Measurements from ENCODE around the gene CFAP53. TPM values are rescaled to one million over a fixed set of nuclear protein-coding genes. Genes with fewer than 3 reads are reported as not detected.

CFAP53 gene
- total RNA-seq, 1 donor from 2014 or later, result 1.2 TPM

Small RNA genes lying within 50 kb of the gene (small RNA-seq; reads per million reads assigned to genes)
- gene RN7SL310P, result not detected

Other genes starting within 250 kb of the CFAP53 start
- gene MYO5B, start 71.3 kb downstream of the CFAP53 start, total RNA-seq, result 9.8 TPM
- gene MBD1, start 15.0 kb upstream of the CFAP53 start, total RNA-seq, result 51.4 TPM
- 35.5 TPM for gene CXXC1, start 21.2 kb upstream of the CFAP53 start, total RNA-seq
- gene SKA1, start 108.6 kb upstream of the CFAP53 start, total RNA-seq, result 2.0 TPM

Measured in frontal cortex (tissue), 1 donor.